Measurements from ENCODE around the gene PLSCR1. TPM values are rescaled to one million over a fixed set of nuclear protein-coding genes. Genes with fewer than 3 reads are reported as not detected.
"Not testable (repeated sequence)": the region's sequence is repeated elsewhere in the genome, so short reads cannot be mapped to it uniquely, and the experiment has no call there.

The PLSCR1 gene
- total RNA-seq, 1 experiment from 2014 or later: 58.1 TPM

DNA sequence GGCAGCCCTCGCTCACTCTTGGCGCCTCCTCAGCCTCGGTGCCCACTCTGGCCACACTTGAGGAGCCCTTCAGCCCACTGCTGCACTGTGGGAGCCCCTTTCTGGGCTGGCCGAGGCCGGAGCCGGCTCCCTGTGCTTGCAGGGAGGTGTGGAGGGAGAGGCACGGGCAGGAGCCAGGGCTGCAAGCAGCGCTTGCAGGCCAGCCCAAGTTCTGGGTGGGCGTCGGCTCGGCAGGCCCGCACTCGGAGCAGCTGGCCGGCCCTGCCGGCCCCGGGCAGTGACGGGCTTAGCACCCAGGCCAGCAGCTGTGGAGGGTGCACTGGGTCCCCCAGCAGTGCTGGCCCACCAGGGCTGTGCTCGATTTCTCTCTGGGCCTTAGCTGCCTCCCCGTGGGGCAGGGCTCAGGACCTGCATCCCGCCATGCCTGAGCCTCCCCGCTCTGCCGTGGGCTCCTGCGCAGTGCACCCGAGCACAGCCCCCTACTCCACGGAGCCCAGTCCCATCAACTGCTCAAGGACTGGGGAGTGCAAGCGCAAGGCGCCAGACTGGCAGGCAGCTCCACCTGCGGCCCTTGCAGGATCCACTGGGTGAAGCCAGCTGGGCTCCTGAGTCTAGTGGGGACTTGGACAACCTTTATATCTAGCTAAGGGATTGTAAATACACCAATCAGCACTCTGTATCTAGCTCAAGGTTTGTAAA lies 47.1 kb downstream of the PLSCR1 start:
- ATAC-seq; H3K27ac Mint-ChIP-seq; H3K4me3 Mint-ChIP-seq; CTCF ChIA-PET; H3K4me1 Mint-ChIP-seq; POLR2A ChIA-PET; H3K27me3 Mint-ChIP-seq (ENCODE audit: low read depth); DNase-seq (ENCODE audit: low spot score): not testable (repeated sequence)
- Mint-ChIP-seq H3K36me3 (peaks cover 15% of the 10 kb centered on the region; the same call in 1 of the 2 replicates), H3K9me3 (peaks cover 24% of the 10 kb centered on the region)

DNA sequence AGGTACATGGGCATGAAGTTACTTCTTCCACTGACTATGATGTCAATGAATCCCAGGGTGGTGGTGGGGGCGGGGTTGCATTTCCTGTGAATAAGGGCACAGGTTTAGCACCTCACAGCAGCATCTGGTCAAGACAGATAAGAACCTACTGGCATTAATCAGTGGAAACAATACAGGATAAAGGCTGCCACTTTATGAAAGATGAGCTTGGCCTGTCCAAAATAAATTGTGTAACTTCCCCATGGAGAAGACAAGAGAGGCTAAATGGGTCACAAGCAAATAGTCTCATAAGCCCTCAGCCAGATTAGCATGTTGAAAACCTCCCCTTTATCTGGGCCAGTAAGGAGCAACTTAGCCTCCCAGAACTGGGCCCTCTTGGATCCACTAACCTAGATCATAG lies 47.7 kb downstream of the PLSCR1 start:
- POLR2A ChIA-PET: no interaction called here
- Mint-ChIP-seq H3K27me3 (ENCODE audit: low read depth) (no peaks in the 10 kb centered on the region), H3K9me3 (peaks cover 24% of the 10 kb centered on the region), H3K36me3 (peaks cover 15% of the 10 kb centered on the region; the same call in 1 of the 2 replicates), H3K4me1 (peaks cover 4% of the 10 kb centered on the region; the same call in 1 of the 2 replicates), H3K27ac (no peak overlapping the region), H3K4me3 (no peak overlapping the region)
- CTCF ChIA-PET: no interaction called here
- DNase-seq (ENCODE audit: low spot score) (no peak), ATAC-seq (no peak)
- TF ChIP-seq, protein P1, sequence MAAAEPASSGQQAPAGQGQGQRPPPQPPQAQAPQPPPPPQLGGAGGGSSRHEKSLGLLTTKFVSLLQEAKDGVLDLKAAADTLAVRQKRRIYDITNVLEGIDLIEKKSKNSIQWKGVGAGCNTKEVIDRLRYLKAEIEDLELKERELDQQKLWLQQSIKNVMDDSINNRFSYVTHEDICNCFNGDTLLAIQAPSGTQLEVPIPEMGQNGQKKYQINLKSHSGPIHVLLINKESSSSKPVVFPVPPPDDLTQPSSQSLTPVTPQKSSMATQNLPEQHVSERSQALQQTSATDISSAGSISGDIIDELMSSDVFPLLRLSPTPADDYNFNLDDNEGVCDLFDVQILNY (CRISPR knock-in tag; IDR thresholded peaks at IDR 0.05): no peak
- TF ChIP-seq OVOL2 (CRISPR knock-in tag; IDR thresholded peaks at IDR 0.05; ENCODE audit: borderline replicate concordance) (no peak), CBFB (CRISPR knock-in tag; IDR thresholded peaks at IDR 0.05; ENCODE audit: low read depth) (no peak), NR2C2 (CRISPR knock-in tag; IDR thresholded peaks at IDR 0.05) (no peak), RELA (CRISPR knock-in tag; IDR thresholded peaks at IDR 0.05; ENCODE audit: borderline replicate concordance) (no peak), EMX1 (CRISPR knock-in tag; IDR thresholded peaks at IDR 0.05) (no peak), NFATC4 (CRISPR knock-in tag; IDR thresholded peaks at IDR 0.05) (no peak), PRRX2 (CRISPR knock-in tag; IDR thresholded peaks at IDR 0.05) (no peak), SMAD4 (CRISPR knock-in tag; IDR thresholded peaks at IDR 0.05) (no peak), JUN (CRISPR knock-in tag; IDR thresholded peaks at IDR 0.05) (no peak), ESRRA (CRISPR knock-in tag; IDR thresholded peaks at IDR 0.05; ENCODE audit: borderline replicate concordance) (no peak), ZNF396 (CRISPR knock-in tag; IDR thresholded peaks at IDR 0.05; ENCODE audit: borderline replicate concordance) (no peak)
- TF ChIP-seq, protein P2, sequence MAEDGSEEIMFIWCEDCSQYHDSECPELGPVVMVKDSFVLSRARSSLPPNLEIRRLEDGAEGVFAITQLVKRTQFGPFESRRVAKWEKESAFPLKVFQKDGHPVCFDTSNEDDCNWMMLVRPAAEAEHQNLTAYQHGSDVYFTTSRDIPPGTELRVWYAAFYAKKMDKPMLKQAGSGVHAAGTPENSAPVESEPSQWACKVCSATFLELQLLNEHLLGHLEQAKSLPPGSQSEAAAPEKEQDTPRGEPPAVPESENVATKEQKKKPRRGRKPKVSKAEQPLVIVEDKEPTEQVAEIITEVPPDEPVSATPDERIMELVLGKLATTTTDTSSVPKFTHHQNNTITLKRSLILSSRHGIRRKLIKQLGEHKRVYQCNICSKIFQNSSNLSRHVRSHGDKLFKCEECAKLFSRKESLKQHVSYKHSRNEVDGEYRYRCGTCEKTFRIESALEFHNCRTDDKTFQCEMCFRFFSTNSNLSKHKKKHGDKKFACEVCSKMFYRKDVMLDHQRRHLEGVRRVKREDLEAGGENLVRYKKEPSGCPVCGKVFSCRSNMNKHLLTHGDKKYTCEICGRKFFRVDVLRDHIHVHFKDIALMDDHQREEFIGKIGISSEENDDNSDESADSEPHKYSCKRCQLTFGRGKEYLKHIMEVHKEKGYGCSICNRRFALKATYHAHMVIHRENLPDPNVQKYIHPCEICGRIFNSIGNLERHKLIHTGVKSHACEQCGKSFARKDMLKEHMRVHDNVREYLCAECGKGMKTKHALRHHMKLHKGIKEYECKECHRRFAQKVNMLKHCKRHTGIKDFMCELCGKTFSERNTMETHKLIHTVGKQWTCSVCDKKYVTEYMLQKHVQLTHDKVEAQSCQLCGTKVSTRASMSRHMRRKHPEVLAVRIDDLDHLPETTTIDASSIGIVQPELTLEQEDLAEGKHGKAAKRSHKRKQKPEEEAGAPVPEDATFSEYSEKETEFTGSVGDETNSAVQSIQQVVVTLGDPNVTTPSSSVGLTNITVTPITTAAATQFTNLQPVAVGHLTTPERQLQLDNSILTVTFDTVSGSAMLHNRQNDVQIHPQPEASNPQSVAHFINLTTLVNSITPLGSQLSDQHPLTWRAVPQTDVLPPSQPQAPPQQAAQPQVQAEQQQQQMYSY (CRISPR knock-in tag; IDR thresholded peaks at IDR 0.05): no peak
- TF ChIP-seq, protein P3, sequence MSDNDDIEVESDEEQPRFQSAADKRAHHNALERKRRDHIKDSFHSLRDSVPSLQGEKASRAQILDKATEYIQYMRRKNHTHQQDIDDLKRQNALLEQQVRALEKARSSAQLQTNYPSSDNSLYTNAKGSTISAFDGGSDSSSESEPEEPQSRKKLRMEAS (CRISPR knock-in tag; IDR thresholded peaks at IDR 0.05): no peak
- TF ChIP-seq, protein P4, sequence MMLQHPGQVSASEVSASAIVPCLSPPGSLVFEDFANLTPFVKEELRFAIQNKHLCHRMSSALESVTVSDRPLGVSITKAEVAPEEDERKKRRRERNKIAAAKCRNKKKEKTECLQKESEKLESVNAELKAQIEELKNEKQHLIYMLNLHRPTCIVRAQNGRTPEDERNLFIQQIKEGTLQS (CRISPR knock-in tag; conservative IDR thresholded peaks at IDR 0.05): no peak
- TF ChIP-seq, protein P5, sequence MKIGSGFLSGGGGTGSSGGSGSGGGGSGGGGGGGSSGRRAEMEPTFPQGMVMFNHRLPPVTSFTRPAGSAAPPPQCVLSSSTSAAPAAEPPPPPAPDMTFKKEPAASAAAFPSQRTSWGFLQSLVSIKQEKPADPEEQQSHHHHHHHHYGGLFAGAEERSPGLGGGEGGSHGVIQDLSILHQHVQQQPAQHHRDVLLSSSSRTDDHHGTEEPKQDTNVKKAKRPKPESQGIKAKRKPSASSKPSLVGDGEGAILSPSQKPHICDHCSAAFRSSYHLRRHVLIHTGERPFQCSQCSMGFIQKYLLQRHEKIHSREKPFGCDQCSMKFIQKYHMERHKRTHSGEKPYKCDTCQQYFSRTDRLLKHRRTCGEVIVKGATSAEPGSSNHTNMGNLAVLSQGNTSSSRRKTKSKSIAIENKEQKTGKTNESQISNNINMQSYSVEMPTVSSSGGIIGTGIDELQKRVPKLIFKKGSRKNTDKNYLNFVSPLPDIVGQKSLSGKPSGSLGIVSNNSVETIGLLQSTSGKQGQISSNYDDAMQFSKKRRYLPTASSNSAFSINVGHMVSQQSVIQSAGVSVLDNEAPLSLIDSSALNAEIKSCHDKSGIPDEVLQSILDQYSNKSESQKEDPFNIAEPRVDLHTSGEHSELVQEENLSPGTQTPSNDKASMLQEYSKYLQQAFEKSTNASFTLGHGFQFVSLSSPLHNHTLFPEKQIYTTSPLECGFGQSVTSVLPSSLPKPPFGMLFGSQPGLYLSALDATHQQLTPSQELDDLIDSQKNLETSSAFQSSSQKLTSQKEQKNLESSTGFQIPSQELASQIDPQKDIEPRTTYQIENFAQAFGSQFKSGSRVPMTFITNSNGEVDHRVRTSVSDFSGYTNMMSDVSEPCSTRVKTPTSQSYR (CRISPR knock-in tag; IDR thresholded peaks at IDR 0.05): no peak
- TF ChIP-seq, protein P6, sequence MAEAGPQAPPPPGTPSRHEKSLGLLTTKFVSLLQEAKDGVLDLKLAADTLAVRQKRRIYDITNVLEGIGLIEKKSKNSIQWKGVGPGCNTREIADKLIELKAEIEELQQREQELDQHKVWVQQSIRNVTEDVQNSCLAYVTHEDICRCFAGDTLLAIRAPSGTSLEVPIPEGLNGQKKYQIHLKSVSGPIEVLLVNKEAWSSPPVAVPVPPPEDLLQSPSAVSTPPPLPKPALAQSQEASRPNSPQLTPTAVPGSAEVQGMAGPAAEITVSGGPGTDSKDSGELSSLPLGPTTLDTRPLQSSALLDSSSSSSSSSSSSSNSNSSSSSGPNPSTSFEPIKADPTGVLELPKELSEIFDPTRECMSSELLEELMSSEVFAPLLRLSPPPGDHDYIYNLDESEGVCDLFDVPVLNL (CRISPR knock-in tag; IDR thresholded peaks at IDR 0.05; ENCODE audit: borderline replicate concordance, low read depth): no peak
- TF ChIP-seq, protein P7, sequence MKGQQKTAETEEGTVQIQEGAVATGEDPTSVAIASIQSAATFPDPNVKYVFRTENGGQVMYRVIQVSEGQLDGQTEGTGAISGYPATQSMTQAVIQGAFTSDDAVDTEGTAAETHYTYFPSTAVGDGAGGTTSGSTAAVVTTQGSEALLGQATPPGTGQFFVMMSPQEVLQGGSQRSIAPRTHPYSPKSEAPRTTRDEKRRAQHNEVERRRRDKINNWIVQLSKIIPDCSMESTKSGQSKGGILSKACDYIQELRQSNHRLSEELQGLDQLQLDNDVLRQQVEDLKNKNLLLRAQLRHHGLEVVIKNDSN (CRISPR knock-in tag; IDR thresholded peaks at IDR 0.05): no peak
